Epithelial cell of esophagus (primary cell): Measurements from ENCODE around the gene PKM.

ENCODE experiments used
- DNase-seq: peaks from one replicate; pipeline ENCODE4 v3.0.0; 2010; ENCODE audit warnings: low read depth
- H3K4me3 ChIP-seq: 2 replicates; pipeline ENCODE4 v1.5.1; 2011; ENCODE audit warnings: mild to moderate bottlenecking, low read length, control low read depth
- CTCF ChIP-seq: IDR thresholded peaks from 2 replicates; pipeline ENCODE4 v1.5.1; 2011; ENCODE audit warnings: low read depth, mild to moderate bottlenecking, low read length, control low read depth, inconsistent platforms; ENCODE audit not compliant: insufficient read depth; ENCODE audit errors: missing control alignments

PKM gene

DNA sequence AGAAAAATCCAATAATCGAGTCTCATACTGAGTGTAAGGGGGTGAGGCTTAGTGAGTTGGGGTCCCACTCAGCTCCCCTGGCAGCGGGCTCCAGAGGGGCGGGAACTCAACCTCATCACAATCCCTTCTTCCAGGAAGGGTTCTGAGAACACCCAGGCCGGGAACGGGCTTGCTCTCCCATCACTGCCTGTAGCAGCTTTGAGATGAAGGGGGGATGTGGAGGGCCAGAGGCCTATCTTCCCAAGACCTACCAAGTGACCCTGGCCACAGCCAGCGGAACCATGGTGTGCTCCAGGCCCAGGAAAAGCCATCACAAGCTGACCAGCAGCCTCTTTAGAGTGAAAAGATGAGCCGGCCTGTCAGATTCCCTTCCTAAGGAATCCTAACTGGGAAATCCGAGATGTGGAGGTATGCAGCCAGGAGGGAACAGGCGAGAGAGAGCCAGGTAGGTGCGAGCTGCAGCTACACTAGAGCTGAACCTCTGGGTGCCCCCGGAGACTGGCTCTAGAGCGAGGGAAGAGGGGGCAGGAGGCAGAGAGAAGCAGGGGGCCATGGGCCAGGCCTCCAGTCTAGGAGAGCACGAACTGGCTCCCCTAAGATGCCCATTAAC lies 51.9 kb downstream of the PKM start:
- no peak for TF ChIP-seq CTCF
- DNase-seq, result no peak
- H3K4me3 ChIP-seq, result no peak overlapping the region

GRCh38 chr15:72176743-72177142 lies 54.2 kb downstream of the PKM start:
- no peak for TF ChIP-seq CTCF
- DNase-seq, result no peak
- H3K4me3 ChIP-seq, result no peak overlapping the region

DNA sequence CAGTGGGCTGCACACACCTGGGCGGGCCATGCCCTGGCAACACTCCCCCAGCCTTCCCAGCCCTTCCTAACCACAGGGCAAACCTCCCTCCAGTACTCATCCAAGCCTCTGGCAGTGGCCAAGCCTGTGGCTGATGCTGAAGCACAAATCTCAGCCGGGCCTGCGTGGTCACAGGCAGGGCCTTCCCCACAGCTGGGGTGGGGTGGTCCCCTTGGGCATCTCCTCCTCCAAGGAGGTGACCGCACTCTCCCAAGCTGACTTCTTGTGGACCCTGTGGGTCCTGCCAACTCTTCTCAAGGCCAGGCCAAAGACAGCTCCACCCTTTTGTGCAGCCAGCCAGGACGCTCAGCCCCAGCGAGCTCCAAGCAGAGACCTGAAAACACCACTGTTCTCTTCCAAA lies 54.8 kb downstream of the PKM start:
- no peak overlapping the region for H3K4me3 ChIP-seq
- no peak for TF ChIP-seq CTCF
- no peak for DNase-seq

DNA sequence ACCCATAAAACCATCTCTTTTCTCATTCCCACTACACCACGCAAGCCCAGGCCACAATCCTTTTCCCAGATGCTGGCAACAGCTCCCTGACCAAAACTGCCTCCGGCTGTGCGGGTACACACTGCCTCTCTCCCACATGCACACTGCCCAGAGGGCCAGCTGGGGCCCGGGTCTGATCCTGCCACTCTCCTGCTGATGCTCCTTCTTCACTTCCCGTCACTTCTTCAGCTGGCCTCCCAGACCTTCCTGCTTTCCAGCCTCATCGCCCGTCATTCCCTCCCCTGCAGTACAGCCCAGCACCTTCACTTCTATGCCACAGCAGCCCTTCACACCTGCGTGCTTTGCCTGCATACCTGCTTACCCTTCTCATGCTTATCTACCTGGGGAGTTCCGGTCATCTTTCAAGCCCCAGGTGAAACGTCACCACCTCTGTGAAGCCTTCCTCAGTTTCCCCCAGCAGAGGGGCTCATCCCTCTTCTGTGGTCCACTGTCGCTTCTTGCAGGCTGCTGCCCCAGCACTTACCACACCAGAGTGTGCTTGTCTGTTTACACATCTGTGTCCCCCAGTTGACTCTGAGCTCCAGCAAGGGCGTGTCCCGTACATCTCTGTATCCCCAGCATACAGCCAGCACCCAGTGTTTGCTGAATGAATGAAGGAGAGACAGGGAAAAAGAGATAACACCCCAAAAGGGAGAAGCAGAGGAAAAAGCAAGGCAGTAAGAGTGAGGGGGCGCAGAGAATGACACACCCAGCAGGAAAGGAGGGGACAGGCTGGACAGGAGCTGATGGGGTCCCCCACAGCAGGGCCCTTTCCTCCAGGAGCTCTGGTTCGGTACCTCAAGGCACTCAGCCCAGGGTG lies 55.6 kb downstream of the PKM start:
- DNase-seq, result no peak
- no peak overlapping the region for H3K4me3 ChIP-seq
- no peak for TF ChIP-seq CTCF

DNA sequence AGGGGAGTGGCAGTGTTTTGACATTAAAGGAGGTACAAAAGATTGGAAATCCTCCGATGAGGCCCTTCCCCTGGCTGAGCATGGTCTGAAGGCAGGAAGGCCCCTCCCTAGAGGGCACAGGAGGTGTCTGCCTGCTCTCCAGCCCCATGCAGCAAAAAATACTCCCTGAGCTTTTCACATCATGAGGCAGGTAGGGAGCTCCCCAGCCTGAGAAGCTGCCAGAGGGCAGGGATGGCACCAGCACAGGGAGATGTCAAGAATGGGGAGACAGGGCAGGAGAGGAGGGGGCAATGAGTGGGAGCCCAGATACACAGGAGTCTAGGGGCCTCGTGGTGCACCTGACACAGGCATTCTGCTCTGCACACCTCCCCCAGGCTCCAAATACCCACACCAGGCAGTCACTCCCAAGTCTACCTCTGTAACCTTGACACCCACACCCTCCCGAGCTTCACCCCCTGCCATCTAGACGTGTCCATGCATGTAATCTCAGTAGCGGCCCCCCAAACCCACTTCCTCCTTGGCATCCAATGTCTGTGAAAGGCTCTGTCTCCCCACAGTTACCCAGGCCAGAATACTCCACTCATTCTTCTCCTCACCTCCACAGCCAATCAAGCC lies 56.3 kb downstream of the PKM start:
- no peak for TF ChIP-seq CTCF
- no peak overlapping the region for H3K4me3 ChIP-seq
- no peak for DNase-seq

GRCh38 chr15:72173864-72174550 lies 57.0 kb downstream of the PKM start:
- H3K4me3 ChIP-seq, result no peak overlapping the region
- TF ChIP-seq CTCF, result no peak
- no peak for DNase-seq
